GM12873 (cell line): ENCODE results near the gene NAMPT.

Experiments used
- TF ChIP-seq, protein P1 (sequence below): IDR thresholded peaks from 2 replicates; pipeline ENCODE4 v1.5.1; 2012; ENCODE audit warnings: low read depth, mild to moderate bottlenecking, moderate library complexity, low read length, control low read depth; ENCODE audit not compliant: insufficient read depth; ENCODE audit errors: missing control alignments

The NAMPT gene

DNA sequence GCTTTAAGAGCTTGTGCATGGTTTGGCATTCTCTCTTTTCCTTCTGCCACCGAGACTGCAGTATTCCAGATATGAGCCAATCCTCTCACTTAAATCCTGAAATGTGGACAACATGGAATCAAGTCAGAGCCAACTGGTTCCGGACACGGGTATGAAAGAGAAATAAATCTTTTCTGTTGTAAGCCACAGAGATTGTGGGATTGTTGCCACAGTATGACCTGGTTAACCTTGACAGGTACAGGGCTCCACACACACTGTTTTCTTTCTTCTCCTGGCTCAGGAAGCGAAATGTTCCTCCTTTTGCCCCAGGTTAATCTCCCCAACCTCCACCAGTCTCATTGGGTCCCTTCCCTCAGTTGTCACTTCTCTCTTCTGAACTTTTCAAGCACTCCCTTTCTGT is 6.5 kb upstream of the NAMPT start:
- TF ChIP-seq, protein P1, sequence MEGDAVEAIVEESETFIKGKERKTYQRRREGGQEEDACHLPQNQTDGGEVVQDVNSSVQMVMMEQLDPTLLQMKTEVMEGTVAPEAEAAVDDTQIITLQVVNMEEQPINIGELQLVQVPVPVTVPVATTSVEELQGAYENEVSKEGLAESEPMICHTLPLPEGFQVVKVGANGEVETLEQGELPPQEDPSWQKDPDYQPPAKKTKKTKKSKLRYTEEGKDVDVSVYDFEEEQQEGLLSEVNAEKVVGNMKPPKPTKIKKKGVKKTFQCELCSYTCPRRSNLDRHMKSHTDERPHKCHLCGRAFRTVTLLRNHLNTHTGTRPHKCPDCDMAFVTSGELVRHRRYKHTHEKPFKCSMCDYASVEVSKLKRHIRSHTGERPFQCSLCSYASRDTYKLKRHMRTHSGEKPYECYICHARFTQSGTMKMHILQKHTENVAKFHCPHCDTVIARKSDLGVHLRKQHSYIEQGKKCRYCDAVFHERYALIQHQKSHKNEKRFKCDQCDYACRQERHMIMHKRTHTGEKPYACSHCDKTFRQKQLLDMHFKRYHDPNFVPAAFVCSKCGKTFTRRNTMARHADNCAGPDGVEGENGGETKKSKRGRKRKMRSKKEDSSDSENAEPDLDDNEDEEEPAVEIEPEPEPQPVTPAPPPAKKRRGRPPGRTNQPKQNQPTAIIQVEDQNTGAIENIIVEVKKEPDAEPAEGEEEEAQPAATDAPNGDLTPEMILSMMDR, result no peak

DNA sequence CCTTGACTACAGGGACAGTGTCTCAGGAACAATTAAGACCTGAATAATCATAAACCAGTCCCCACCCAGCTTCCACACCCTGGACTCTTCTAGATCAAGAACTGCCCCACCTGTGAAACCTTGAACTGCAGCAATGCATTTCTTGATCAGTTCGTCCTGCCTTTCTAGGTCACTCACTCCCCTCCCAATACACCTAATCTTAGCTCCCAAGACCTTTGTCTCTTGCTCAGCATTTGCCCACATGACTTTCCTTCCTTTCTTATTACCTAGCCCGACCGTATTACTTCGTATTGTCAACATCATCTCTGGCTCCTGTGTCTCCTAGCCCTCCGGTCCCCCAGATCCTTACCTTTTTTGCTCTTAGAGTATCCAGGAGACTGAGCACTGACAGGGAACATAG is 5.5 kb upstream of the NAMPT start:
- TF ChIP-seq, protein P1, result no peak

DNA sequence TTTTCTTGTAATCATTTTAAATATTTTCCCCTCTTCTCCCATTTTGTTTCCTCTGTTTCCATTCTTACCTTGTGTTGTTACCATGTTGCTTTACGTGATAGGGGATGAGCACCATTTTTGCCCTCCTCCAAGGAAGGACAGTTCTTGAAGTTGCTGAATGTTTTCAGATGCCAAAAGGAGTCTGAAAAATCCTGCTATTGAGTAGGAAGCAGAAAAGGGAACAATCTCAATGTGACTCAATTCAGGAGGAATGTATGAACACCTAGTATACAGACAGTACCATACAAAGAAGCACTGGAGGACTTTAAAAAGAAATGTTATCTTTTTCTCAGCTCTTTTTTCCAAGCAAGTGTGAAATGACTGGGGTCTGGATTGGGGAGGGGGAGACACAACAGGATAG is 5.1 kb upstream of the NAMPT start:
- TF ChIP-seq, protein P1, result no peak

DNA sequence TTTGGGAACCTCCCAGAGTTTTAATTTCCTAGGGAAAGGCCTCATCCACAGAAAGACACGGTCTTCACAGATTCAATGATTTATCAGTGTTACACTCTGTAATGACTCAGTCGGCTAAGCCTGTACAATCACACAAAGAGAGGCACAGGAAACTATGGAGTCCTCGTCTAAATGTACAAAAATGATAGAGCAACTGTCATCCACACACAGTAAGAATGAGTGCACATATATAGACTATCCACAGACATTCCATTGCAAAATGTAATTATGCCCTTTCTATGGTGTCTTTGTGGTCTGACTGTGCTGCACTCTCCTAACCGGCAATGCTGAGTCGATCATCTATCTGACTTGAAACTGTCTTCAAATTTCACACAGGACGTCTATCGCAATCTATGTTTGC is 3.5 kb upstream of the NAMPT start:
- TF ChIP-seq, protein P1, result no peak

DNA sequence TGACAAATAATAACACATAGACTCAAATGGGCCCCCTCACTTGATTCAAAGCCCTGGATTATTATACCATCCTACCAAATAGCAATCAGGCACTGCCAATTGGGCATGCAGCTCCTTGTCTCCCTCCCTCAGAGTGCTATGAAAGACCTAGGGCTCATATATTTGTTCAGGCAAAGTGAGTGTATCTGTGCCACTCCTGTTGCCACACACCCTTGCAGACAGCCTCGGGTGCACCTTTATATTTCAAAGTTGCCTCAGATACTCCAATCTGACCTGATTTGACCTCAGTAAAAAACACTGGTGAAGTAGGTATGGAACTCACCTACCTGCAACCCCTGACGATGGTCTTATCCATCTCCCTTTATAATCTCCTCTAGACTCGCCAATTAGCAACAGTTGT is 3.0 kb upstream of the NAMPT start:
- TF ChIP-seq, protein P1, result no peak

DNA sequence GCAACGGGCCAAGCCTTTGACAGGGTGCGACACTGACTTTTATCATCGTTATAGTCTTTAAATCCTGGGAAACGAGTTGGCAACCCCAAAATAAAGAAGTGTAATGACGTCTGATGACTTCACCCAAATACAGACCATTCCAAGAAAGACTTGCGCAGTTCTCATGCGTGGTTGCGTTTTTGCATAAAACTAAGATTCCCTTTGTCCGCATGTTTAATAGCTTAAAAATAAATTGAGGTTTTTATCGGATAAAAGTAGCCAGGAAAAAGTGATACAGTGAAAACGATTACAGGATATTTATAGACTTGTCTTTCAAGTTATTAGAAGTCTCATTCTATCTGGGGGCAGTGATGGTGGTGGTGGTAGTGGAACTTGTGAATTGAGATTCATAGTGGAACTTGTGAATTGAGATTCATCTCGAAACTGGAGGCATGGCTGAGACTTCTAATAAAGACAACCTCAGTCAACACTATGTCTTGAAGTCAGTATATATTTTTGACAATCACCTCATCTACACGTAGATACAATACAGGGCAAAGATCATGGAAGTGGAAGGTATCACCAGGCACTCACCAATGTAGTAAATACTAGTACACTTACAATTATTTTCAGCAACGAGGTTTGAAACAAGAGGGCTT is 1.2 kb upstream of the NAMPT start:
- TF ChIP-seq, protein P1, result no peak

DNA sequence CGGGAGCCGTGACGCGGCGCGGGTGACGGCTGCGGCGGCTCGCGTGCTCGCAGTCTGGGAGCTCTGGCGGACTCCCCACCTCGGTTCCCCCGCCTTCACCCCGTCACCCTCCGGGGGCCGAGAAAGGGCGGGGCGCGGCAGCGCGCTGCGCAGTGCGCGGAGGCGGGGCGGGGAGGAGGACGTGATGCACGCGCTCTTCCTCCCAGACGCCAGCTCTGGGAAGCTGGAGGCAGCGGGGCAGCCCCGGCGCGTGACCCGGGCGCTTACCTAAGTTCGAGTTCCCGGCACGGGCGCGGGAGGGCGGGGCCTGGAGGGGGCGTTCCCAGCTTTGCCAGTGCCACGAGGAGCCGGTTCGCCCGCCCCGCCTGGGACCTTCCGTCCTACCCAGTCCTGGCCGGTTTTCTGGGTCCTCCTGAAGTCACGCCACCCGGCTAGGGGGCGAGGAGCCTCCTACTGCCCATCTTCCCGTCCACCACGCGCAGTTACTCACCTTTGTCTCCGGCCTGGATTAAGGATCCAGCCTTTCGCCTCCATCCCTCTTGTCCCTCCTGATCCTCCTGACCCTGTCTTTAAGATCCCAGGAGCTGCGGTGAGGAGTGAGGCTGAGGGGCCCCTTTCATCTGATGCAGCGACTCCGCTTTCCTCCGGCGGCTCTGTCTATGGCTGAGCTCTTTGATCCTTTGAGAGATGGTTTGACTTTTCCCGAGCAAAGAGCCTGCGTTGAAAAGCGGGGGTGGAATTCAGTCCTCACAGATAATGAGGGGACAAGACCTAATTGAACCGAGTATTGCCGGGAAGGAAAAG is 470 bp upstream of the NAMPT start:
- TF ChIP-seq, protein P1, result no peak
